HT1080 (cell line): ENCODE data around the gene TMEM171. TPM values are rescaled to one million over a fixed set of nuclear protein-coding genes. Genes with fewer than 3 reads are reported as not detected.

Source experiments
- DNase-seq: peaks from one replicate; pipeline ENCODE4 v3.0.0-alpha.2; 2015; ENCODE audit warnings: low read depth
- total RNA-seq: library from RNA; depleted of rRNA; stranded (reverse); fragments of >200 nt; shearing (Covaris generic); gene quantifications from 2 replicates; pipeline ENCODE4 v1.2.3, GENCODE V29; 2014

The TMEM171 gene
- total RNA-seq, 1 experiment from 2014 or later = not detected

GRCh38 chr5:73119451-73120157, 771 bp upstream of the TMEM171 start:
- no peak for DNase-seq

DNA sequence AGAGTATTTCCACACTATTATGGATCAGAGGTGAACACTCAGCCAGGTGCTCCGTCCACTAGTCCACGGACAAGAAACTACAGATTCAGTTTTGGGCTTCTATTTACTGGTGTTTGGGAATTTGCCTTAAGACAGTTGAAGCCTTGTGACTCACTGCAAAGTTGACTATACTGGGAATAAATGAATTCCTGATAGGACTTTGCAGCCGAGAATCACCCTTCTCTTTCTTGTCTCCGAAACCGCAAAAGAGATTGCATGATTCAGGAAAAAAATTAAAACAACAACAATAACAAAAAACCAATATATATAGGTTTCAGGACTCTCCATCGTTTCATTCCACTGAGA, 716 bp downstream of the TMEM171 start:
- no peak for DNase-seq

DNA sequence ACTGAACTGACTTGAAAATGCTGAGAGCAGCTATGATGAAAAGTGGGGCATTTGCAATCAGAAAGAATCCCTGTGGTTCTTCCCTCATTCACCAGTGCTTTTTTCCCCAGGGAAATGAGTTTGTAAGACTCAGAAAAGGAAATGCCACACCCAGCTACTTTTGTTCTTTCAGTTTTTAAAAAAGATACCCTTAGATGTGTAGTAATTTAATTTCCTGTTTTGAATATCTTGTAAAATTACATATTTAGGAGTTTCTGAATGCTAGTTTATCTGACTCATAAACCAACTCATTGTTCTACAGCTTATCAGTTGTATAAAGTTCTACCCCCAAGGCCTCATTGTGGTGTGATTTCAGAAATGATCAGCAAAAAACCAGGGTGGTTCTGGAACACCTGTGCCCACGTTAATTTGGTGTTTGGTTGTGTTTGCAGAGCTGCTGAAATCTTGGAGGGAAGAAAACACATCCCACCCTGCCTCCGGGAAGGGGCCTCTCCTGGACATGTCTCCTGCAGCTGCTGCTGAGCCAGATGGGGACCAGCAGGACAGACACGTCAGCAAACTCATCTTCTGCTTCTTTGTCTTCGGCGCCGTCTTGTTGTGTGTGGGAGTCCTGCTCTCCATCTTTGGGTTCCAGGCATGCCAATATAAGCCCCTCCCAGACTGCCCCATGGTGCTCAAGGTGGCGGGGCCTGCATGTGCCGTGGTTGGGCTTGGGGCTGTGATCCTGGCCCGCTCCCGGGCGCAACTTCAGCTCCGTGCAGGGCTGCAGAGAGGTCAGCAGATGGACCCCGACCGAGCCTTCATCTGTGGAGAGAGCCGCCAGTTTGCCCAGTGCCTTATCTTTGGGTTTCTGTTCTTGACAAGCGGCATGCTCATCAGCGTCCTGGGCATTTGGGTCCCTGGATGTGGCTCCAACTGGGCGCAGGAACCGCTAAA, 2.8 kb downstream of the TMEM171 start:
- DNase-seq = peak; percentile 62

GRCh38 chr5:73125289-73125688, 4.9 kb downstream of the TMEM171 start:
- DNase-seq = no peak

- DNase-seq = no peak
Observed at GRCh38 chr5:73126381-73126780, 6.0 kb downstream of the TMEM171 start.

DNA sequence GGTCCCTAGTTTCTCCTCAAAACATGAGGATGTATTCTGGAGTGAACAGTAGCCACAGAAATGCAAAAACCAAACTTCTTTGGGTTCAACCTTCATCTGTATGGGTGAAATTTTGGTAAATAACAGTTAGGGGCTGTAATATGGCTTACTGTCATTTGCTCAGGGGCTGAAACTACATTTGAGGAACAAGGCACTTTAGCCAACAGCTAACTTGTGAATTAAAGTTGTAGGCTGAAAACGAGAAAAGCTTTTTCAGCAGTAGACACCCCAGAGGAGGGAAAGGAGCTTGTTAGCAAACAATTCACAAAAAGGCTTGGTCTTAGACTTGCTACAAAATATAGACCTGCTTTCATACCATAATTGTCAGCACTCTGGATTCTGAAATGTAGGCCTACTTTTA, 6.6 kb downstream of the TMEM171 start:
- no peak for DNase-seq

DNA sequence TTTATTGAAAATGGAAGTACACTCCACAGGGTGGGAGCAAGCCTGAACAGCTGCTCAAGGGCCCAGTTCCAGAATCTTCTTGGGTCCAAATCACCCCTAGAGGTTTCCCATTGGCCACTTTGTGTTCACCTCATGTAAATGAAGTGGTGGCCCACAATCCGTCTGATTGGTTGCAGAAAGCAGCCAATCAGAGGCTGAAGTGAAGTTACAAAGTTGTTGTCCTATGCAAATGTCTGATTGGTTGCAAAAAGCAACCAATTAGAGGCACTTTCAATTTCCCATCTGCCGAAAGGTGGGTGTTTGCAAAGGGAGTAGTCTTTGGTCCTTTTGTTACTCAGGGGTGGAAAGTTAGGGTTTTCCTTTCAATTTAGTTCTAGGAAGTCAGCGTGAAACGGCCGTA, 8.8 kb downstream of the TMEM171 start:
- DNase-seq = no peak

- no peak for DNase-seq
Observed at GRCh38 chr5:73130811-73131210, 10.4 kb downstream of the TMEM171 start.

DNA sequence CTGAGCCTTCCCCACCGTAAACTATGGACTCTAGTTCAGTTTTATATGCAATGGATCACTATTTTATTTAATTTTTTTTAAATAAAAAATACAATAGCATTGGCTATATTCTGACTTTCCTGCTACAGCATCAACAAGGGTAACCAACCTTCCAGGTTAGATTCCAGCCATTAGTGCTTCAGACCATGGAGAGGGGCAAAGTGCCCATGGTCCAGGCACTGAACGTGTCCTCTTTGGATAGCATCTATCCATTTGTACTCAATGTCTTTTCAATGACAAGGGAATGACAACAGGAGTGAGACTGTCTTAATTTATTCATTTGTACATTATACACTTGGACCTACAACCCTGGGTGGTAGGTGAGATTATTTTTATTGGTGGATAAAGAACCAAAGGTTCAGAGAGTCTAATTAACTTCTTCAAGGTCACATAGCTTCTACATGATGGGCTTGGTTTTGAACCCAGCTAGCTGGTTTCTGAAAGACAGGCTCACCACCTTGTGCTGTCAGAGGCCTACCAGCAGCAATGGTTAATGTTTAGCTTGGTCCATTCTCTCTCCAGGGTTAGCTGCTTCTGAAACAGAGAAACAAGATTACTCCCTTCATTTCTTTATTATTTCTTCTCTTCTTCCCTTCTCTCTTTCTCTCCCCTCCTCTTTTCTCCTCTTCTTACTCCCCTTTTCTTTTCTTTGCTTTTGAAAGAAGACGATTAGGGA, 11.5 kb downstream of the TMEM171 start:
- DNase-seq = no peak

DNA sequence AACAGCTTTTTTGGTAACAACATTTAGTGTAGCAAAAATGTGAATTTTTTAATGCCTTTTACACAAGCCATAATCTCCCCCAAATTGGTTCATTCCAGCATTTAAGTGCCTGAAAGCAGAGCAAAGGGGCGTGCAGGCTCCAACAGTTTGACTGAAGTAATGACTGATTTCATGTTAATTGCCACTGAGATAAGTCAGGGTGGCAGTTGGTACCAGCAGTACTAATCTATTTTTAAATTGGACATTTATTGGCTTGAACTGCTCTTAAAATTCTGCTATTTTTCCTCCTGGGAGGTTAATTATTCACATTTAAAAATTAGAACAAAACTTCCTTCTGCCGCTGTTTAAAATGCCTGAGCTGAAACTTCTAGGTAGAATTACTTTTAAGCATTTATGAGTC, 12.4 kb downstream of the TMEM171 start:
- no peak for DNase-seq

DNA sequence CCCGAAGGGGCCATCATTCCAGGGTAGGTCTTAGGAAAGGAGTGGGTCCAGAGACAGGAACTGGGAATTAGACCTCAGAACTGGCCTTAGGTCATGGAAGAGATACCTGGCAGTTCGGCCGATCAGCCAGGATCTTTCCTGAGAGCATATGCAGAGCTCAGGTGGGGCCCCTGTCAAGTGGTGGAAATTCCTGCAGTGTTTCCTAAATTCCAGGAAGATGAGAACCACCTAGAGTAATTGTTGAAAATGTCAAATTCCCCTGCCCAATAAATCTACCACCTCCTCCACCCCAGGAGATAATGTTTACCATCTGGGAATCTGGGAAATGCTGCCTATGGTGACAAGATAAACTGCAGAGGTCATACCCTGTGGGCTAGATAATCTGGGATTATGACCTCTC, 14.6 kb downstream of the TMEM171 start:
- DNase-seq = no peak

DNA sequence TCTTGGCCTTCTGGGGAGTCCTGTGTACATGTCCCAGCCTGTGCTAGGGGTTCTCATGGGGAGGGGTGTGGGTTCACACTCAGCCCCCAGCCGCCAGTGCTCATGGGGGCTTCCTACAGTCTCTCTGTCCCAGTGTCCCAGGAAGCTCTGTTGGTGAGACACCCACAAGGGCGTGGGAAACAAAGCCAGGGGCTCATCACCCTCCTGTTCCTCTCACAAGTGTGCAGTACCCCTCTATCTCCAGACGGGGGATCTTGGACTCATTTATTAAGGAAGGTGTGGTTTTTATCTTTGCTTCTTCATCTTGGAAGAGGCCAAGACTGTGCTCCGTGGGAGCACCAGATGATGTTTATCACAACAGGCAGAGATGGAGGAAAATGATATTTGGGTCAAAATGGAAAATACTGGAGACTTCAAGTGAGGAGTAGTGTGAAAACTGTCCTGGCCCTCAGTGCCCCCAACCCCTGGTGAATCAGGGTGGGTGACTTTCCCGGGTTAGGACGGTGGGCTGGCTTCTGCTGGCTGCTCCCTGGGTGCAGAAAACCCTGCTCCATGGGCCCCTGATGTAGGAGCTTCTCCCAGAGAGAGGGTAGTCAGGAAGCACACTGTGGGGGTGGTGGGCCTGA, 15.2 kb downstream of the TMEM171 start:
- peak; percentile 55 for DNase-seq

DNA sequence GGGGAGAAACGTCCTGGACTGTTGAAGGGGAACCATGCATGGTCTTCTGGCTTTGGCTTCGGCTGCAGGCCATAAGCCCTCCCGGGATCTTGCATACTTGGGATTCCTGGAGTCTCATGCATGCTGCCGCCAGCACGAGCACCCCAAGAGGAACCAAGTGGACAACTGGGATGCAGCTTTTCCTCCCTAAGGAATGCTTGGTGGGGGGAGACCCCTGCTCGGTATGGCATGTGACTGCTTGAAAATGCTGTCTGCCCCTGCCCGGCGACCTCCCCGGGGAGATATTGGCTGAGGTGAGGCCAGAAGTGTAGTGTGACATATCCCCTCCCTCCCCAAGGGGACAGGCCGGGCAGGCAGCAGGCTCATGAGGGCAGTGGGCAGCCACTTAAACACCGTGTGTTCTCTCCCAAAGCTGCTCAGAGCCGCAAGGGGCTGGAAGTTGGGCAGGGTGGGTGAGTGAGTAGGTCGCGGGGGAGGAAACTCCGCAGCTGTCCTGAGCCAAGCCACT, 15.7 kb downstream of the TMEM171 start:
- no peak for DNase-seq

DNA sequence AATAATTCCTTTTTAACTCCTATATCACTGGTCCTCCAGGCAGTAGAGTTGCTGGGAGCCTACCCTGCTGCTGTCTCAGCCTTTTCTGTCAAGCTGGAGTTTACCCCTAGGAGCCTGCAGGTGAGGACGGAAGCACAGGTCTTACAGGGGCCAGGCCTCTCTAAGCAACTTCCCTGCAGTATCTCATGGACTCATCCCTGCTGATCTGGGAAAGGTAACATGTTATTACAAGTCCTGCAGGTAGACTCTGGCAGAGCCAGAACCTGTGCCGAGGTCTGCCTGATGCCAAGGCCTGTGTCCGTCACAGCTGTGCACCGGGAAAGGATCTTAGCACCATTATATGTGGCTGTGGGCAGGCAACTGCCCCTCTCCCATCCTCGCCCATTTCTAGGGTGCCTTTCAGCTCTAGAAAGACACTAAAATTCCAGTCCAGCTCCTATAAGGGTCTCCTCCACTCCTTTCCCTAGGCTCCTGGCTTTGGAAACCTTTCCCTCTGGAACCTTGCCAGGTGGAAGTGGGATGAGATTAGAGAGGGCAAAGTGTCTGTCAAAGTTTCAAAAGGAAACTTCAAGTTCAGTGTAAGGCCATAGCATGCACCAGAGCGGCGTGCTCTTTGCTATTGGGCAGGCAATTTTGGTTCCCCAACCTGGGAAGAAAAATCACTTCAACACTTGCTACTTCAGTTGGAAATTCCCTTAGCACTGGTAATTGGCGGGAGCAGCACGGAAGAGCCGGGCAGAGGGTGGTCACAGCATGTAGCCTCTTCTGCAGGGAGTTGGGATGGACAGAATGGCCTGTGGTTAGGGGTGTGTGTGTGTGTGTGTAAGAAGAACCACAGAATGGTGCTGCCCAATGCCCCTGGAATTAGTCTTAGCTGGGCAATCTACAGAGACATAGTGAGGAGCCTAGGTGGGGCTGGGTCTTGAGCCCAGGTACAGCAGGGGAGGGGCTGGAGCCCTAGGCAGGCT, 17.5 kb downstream of the TMEM171 start:
- no peak for DNase-seq

- no peak for DNase-seq
Observed at GRCh38 chr5:73139485-73139884, 19.1 kb downstream of the TMEM171 start.

DNA sequence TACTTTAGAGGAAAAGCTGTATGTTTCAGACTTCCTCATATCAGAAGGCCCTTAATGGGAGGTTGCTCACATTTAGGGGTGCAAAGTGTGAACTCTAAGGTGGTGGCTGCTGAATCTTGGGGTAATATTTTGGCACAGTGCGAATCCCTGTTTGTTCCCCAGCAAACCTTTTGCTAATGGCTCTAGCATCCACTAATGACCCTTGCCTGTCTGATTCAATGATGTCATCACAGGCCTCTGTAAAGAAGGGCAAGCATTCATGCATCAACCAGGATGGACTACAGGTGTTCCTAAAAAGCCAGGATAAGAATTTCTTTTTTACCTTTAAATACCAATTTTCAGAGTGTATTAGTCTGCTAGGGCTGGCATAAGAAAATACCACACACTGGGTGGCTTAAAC, 20.4 kb downstream of the TMEM171 start:
- DNase-seq = no peak

DNA sequence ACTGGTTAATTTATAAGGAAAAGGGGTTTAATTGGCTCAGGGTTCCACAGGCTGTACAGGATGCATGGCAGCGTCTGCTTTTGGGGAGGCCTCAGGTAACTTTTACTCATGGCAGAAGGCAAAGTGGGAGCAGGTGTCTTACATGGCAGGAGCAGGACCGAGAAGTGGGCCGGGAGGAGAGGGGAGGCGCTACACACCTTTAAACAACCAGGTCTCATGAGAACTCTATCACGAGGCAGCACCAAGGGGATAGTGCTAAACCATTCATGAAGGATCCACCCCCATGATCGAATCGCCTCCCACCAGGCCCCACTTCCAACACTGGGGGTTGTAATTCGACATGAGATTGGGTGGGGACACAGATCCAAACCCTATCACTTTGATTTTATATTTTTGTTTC, 21.7 kb downstream of the TMEM171 start:
- DNase-seq = no peak

DNA sequence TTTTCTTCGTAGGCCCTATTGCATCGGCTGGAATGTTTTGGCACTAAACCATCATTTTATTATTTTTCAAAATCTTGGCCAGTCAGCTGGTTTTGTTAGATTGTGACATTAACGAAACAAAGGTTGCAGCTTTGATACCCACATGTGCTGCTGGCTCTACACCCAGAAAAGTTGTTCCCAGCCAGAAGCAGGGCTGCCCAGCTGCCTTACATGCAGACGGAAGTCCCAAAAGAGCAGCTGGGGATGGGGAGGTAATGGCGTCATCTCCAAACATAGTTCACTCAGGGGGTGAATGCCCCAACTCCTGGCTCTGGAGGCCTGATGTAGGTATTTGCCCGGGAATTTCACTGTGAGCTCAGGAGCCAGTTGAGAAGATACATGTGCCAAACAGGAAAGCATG, 23.3 kb downstream of the TMEM171 start:
- no peak for DNase-seq

GRCh38 chr5:73149540-73149939, 29.2 kb downstream of the TMEM171 start:
- no peak for DNase-seq

GRCh38 chr5:73150876-73151275, 30.5 kb downstream of the TMEM171 start:
- no peak for DNase-seq
